22Rv1 (cell line): ENCODE measurements around the gene LAMA2.

Experiments
- H3K27ac ChIP-seq: fragments of 450-650 bp; 2 replicates; pipeline ENCODE4 v1.5.1; 2017
- ZFX ChIP-seq: fragments of 450-650 bp; IDR thresholded peaks from 2 replicates; pipeline ENCODE4 v1.6.1; 2017; ENCODE audit warnings: antibody characterized with exemption, borderline replicate concordance
- TF ChIP-seq, protein P1 (sequence below): fragments of 450-650 bp; IDR thresholded peaks from 2 replicates; pipeline ENCODE4 v1.5.1; 2017; ENCODE audit warnings: mild to moderate bottlenecking

Gene LAMA2

DNA sequence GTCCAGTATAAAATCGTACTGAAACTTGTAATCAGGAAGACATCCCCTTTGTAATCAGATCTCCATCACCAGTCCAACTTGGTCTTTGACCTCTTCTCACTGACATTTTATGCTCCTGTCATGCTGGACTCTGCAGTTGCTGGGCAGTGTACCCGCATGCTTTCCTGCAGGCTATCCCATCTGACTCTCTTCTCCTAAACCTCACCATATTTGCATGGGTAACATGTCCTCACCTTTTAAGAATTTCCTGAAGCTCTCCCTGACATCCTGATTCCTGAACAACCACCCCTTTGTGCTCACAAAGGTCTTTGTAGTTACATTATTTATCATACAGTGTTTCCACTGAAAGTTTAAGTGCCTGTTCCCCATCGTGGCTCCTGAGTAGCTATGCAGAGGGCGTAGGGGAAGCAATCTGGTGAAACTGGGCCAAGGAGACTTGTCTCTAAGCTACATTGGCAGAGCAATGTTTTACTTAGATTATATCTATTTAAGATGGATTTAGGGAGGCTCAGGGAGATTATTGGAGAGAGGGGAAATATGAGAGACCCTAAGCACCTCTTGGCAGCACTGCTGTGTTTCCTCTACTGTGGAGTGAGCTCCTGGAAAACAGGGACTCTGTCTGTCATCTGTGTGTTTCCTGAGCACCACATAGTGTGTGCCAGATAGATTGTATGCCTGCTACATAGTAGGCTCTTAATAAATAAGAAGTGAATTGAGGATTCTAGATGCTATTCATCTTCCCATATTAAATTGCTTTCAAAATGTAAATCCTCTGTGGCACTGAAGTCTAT, 124.0 kb downstream of the LAMA2 start:
- no peak overlapping the region for H3K27ac ChIP-seq
- TF ChIP-seq, protein P1, sequence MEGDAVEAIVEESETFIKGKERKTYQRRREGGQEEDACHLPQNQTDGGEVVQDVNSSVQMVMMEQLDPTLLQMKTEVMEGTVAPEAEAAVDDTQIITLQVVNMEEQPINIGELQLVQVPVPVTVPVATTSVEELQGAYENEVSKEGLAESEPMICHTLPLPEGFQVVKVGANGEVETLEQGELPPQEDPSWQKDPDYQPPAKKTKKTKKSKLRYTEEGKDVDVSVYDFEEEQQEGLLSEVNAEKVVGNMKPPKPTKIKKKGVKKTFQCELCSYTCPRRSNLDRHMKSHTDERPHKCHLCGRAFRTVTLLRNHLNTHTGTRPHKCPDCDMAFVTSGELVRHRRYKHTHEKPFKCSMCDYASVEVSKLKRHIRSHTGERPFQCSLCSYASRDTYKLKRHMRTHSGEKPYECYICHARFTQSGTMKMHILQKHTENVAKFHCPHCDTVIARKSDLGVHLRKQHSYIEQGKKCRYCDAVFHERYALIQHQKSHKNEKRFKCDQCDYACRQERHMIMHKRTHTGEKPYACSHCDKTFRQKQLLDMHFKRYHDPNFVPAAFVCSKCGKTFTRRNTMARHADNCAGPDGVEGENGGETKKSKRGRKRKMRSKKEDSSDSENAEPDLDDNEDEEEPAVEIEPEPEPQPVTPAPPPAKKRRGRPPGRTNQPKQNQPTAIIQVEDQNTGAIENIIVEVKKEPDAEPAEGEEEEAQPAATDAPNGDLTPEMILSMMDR, result no peak
- TF ChIP-seq ZFX, result no peak

DNA sequence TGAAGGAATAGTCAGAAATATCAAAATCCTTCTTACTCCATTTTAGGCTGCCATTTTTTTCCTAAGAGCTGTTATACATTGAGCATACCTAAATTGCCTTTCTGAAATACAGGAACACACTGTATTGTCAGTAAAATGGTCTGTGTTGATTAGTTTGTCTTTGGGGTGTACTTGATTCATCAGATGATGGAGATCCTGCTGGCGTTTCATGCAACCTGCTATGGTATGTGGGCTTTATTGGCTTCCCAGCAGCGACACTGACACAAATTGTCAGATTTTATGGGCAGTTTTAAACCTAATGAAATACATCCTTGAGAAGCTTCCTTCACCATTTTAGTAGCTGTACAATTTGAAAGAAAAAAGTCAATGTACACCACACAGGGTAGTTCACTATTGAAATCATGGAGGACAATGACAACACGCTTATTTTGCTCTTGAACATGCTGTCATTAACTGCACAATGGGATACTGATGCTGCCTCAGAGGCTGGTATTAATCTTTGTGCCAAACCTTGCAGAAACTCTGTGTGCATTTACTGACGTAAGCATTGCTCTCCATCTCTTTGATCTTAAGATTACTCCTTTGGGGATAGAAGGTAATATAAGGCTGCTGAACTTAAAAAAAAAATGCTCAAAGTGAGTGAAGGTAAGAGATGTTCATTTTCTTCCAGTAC, 124.9 kb downstream of the LAMA2 start:
- no peak overlapping the region for H3K27ac ChIP-seq
- TF ChIP-seq ZFX, result no peak
- TF ChIP-seq, protein P1, result no peak

DNA sequence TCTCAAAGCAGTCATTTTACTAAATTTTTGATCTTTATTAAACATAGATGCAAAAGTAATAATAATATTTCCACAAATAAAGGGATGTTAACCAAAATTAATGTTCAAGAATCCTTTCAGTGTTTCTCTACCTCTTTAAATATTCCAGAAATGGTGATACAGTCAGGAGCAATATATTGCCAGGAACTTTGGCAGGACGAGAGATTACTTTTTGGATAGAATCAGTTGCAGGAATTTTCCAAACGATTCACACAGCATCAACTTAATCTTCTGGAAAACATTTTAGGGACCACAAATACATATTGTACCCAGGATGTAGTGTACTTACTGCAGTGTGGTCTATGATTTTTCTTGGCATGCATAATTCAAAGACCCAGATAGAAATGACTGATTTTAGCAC, 125.7 kb downstream of the LAMA2 start:
- TF ChIP-seq ZFX, result no peak
- TF ChIP-seq, protein P1, result no peak
- H3K27ac ChIP-seq, result no peak overlapping the region

DNA sequence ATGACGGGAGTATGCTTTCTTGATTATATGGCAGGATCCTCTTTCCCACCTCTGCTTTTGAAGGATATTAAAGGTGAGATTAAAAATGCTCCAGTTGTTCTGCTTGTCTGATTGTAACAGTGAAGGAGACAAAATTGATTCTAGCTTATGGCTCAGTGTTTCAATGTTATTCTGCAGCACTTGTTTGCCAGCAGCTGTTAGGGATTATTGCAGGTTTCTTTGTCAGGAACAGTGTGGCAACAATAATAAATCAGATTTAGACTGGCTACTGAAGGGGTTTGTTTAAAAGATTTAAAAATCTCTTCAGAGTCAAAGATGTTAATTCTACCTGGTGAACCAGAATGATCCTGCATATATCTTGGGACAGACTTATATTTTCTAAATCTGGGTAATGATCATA, 126.9 kb downstream of the LAMA2 start:
- TF ChIP-seq, protein P1, result no peak
- no peak for TF ChIP-seq ZFX
- H3K27ac ChIP-seq, result no peak overlapping the region

DNA sequence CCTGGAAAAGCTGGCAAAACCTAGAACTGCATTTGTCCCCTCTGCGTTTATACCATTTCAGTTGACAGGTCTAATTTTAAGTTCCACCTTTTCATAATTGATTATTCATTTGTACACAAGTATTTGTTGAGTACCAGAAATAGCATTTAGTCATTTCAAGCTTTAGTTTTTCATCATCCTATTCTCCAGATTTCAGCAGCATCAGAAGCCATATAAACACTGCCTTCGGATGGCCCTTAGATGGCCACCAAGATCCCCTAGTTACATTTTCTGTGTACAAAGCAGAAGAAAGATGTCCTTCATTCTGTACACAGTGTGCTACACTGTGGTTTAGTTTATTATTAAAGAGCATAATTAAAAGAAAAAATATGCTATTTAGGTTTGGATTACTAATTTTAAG, 131.4 kb downstream of the LAMA2 start:
- TF ChIP-seq, protein P1, result no peak
- TF ChIP-seq ZFX, result no peak

DNA sequence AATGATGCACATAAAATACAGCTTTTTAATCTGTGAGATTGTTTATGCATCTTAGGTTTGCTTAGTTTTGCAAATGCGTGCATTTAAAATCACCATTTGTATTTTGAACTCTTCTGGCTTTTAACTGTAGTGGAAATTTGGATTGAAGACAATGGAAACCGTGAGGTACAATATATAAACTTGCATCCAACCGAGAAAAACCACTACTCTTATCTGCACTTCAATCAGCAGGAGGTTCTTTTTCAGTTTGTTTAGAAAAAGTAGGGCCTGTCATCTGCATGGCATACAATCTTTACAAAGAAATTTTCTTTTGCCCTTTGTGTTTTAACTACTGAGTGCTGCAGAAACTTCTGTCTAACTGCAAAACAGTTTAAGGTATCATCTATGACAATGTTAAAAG, 132.8 kb downstream of the LAMA2 start:
- TF ChIP-seq, protein P1, result no peak
- no peak for TF ChIP-seq ZFX
- no peak overlapping the region for H3K27ac ChIP-seq

More for the DNA sequence above, 131.4 kb downstream of the LAMA2 start:
- no peak overlapping the region for H3K27ac ChIP-seq

DNA sequence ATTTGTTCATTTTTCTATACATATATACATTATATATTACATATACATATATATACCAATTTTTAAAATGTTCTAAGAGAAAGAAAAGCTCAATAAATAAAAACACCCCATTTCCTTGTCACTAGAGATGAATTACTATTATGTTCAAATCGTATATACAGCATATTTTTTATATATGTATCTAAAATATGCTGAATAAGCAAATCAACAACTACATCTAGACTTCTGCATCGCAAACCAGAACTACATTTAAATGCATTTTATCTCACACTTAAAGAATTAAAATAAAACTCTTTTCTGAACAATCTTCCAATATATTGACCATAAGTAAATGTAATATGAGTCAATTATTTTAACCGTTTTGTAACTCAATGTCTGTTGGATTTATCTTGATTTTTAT, 133.9 kb downstream of the LAMA2 start:
- no peak for TF ChIP-seq ZFX
- TF ChIP-seq, protein P1, result no peak
- H3K27ac ChIP-seq, result no peak overlapping the region
